Activated T-cell treated with anti-CD3 and anti-CD28 coated beads, Interleukin-2, amount 50 U/mL, for 1 hour (primary cell): ENCODE data around the gene MMP7.

Experiments
- DNase-seq: peaks from one replicate; pipeline ENCODE4 v3.0.0-alpha.2; 2020

The MMP7 gene

GRCh38 chr11:102530558-102530957 lies at the start of gene MMP7:
TSS of gene MMP7 (minus strand) at chr11:102530747. CDS start at chr11:102530700, 47 bp downstream.
- DNase-seq = no peak

GRCh38 chr11:102577723-102578122 lies 47.2 kb upstream of the MMP7 start:
- DNase-seq = no peak

- DNase-seq = no peak
These were observed 46.6 kb upstream of the MMP7 start for GRCh38 chr11:102577182-102577581.

GRCh38 chr11:102576350-102576749 lies 45.8 kb upstream of the MMP7 start:
- no peak for DNase-seq

GRCh38 chr11:102575012-102575411 lies 44.5 kb upstream of the MMP7 start:
- DNase-seq = no peak

- no peak for DNase-seq
These were observed 43.3 kb upstream of the MMP7 start for GRCh38 chr11:102573851-102574250.

GRCh38 chr11:102572554-102573220 lies 42.1 kb upstream of the MMP7 start:
- no peak for DNase-seq

- DNase-seq = no peak
These were observed 38.3 kb upstream of the MMP7 start for GRCh38 chr11:102568851-102569250.

- DNase-seq = no peak
These were observed 35.6 kb upstream of the MMP7 start for GRCh38 chr11:102566112-102566511.

GRCh38 chr11:102564110-102564509 lies 33.6 kb upstream of the MMP7 start:
- no peak for DNase-seq

GRCh38 chr11:102561636-102562035 lies 31.1 kb upstream of the MMP7 start:
- no peak for DNase-seq

- no peak for DNase-seq
These were observed 30.0 kb upstream of the MMP7 start for GRCh38 chr11:102560555-102561011.

- no peak for DNase-seq
These were observed 29.3 kb upstream of the MMP7 start for GRCh38 chr11:102559839-102560238.

- no peak for DNase-seq
These were observed 24.5 kb upstream of the MMP7 start for GRCh38 chr11:102555091-102555490.

- DNase-seq = no peak
These were observed 23.3 kb upstream of the MMP7 start for GRCh38 chr11:102553835-102554282.

GRCh38 chr11:102552447-102553194 lies 22.1 kb upstream of the MMP7 start:
- DNase-seq = no peak

GRCh38 chr11:102552020-102552419 lies 21.5 kb upstream of the MMP7 start:
- DNase-seq = no peak

GRCh38 chr11:102551169-102551781 lies 20.7 kb upstream of the MMP7 start:
- no peak for DNase-seq

- no peak for DNase-seq
These were observed 16.4 kb upstream of the MMP7 start for GRCh38 chr11:102546923-102547471.

- DNase-seq = no peak
These were observed 15.9 kb upstream of the MMP7 start for GRCh38 chr11:102546427-102546826.

GRCh38 chr11:102545701-102546100 lies 15.2 kb upstream of the MMP7 start:
- no peak for DNase-seq

GRCh38 chr11:102544594-102544993 lies 14.0 kb upstream of the MMP7 start:
- DNase-seq = no peak

GRCh38 chr11:102539567-102539966 lies 9.0 kb upstream of the MMP7 start:
- DNase-seq = no peak

- DNase-seq = no peak
These were observed 8.4 kb upstream of the MMP7 start for GRCh38 chr11:102538932-102539331.
